Measurements from ENCODE around the gene AKNA.

Gene AKNA

GRCh38 chr9:114355821-114356220, 32.0 kb downstream of the AKNA start:
- DNase-seq = no peak

- DNase-seq = no peak
Observed at GRCh38 chr9:114351932-114352331, 35.9 kb downstream of the AKNA start.

GRCh38 chr9:114350636-114351401, 37.0 kb downstream of the AKNA start:
- DNase-seq = no peak

GRCh38 chr9:114349713-114350480, 37.9 kb downstream of the AKNA start:
- no peak for DNase-seq

GRCh38 chr9:114348906-114349482, 38.8 kb downstream of the AKNA start:
- DNase-seq = peak; percentile 78

GRCh38 chr9:114348261-114348905, 39.4 kb downstream of the AKNA start:
- no peak for DNase-seq

GRCh38 chr9:114347675-114348074, 40.1 kb downstream of the AKNA start:
- DNase-seq = no peak

- DNase-seq = no peak
Observed at GRCh38 chr9:114346146-114346545, 41.6 kb downstream of the AKNA start.

- DNase-seq = no peak
Observed at GRCh38 chr9:114345493-114346065, 42.2 kb downstream of the AKNA start.

- no peak for DNase-seq
Observed at GRCh38 chr9:114344692-114345091, 43.1 kb downstream of the AKNA start.

- no peak for DNase-seq
Observed at GRCh38 chr9:114344188-114344566, 43.6 kb downstream of the AKNA start.

GRCh38 chr9:114343471-114344187, 44.2 kb downstream of the AKNA start:
- DNase-seq = no peak

- DNase-seq = no peak
Observed at GRCh38 chr9:114342755-114343440, 44.9 kb downstream of the AKNA start.

- no peak for DNase-seq
Observed at GRCh38 chr9:114341991-114342390, 45.8 kb downstream of the AKNA start.

- no peak for DNase-seq
Observed at GRCh38 chr9:114341152-114341830, 46.5 kb downstream of the AKNA start.

GRCh38 chr9:114339130-114339908, 48.5 kb downstream of the AKNA start:
- DNase-seq = peak; percentile 65

GRCh38 chr9:114338187-114338586, 49.6 kb downstream of the AKNA start:
- no peak for DNase-seq

- DNase-seq = no peak
Observed at GRCh38 chr9:114336699-114337395, 50.9 kb downstream of the AKNA start.

GRCh38 chr9:114336157-114336556, 51.6 kb downstream of the AKNA start:
- DNase-seq = no peak

- no peak for DNase-seq
Observed at GRCh38 chr9:114335745-114336144, 52.0 kb downstream of the AKNA start.

Data from stimulated activated CD4-positive, alpha-beta T cell treated with anti-CD3 and anti-CD28 coated beads, Interleukin-12 subunit alpha, Interleukin-12 subunit beta, amount 100 ng/mL, for 4 hours (primary cell).